Measurements from ENCODE around the gene TMCO6.
A peak's percentile ranks its signal among the peaks of the same experiment; 100 is the strongest.
"Not testable (repeated sequence)": the region's sequence is repeated elsewhere in the genome, so short reads cannot be mapped to it uniquely, and the experiment has no call there.

TMCO6 gene

GRCh38 chr5:140664030-140664358 is 24.7 kb downstream of the TMCO6 start:
- H3K4me3 ChIP-seq (ENCODE audit: low read length): peak overlapping the region; percentile 98
- TF ChIP-seq CTCF (conservative IDR thresholded peaks at IDR 0.05; ENCODE audit: low read depth, low read length): no peak
- no peak for DNase-seq (ENCODE audit: low read depth)

- peak within 1 kb of the TSS; percentile 98 for H3K4me3 ChIP-seq (ENCODE audit: low read length)
- TF ChIP-seq CTCF (conservative IDR thresholded peaks at IDR 0.05; ENCODE audit: low read depth, low read length): no peak
- DNase-seq (ENCODE audit: low read depth): peak; percentile 59
These were observed 25.3 kb downstream of the TMCO6 start, which contains the start of gene WDR55 for GRCh38 chr5:140664359-140665119. Gene WDR55 (plus strand): TSS chr5:140664904. CDS start chr5:140664913, 9 bp downstream.

GRCh38 chr5:140671035-140671434 is 31.8 kb downstream of the TMCO6 start:
- DNase-seq (ENCODE audit: low read depth); H3K4me3 ChIP-seq (ENCODE audit: low read length): not testable (repeated sequence)

GRCh38 chr5:140671472-140672125 is 32.3 kb downstream of the TMCO6 start:
- no peak for TF ChIP-seq CTCF (conservative IDR thresholded peaks at IDR 0.05; ENCODE audit: low read depth, low read length)
- no peak overlapping the region for H3K4me3 ChIP-seq (ENCODE audit: low read length)
- DNase-seq (ENCODE audit: low read depth): no peak

GRCh38 chr5:140672455-140673186 is 33.4 kb downstream of the TMCO6 start:
- DNase-seq (ENCODE audit: low read depth): no peak
- TF ChIP-seq CTCF (conservative IDR thresholded peaks at IDR 0.05; ENCODE audit: low read depth, low read length): no peak
- no peak overlapping the region for H3K4me3 ChIP-seq (ENCODE audit: low read length)

- H3K4me3 ChIP-seq (ENCODE audit: low read length): no peak within 1 kb of the TSS
- TF ChIP-seq CTCF (conservative IDR thresholded peaks at IDR 0.05; ENCODE audit: low read depth, low read length): no peak
- no peak for DNase-seq (ENCODE audit: low read depth)
These were observed 34.1 kb downstream of the TMCO6 start, which contains the start of gene DND1 for GRCh38 chr5:140673187-140673976. Gene DND1 (minus strand): TSS chr5:140673576. CDS start chr5:140673542, 34 bp downstream.

GRCh38 chr5:140674211-140674610 is 35.0 kb downstream of the TMCO6 start:
- DNase-seq (ENCODE audit: low read depth): no peak
- TF ChIP-seq CTCF (conservative IDR thresholded peaks at IDR 0.05; ENCODE audit: low read depth, low read length): no peak
- no peak overlapping the region for H3K4me3 ChIP-seq (ENCODE audit: low read length)

Measured in retinal pigment epithelial cell (primary cell).